GM19240 (cell line): ENCODE results near the gene TIFAB.

Source experiments
- DNase-seq: peaks from one replicate; pipeline ENCODE4 v3.0.0; 2011; ENCODE audit warnings: low spot score; ENCODE audit not compliant: insufficient read length

TIFAB gene

DNA sequence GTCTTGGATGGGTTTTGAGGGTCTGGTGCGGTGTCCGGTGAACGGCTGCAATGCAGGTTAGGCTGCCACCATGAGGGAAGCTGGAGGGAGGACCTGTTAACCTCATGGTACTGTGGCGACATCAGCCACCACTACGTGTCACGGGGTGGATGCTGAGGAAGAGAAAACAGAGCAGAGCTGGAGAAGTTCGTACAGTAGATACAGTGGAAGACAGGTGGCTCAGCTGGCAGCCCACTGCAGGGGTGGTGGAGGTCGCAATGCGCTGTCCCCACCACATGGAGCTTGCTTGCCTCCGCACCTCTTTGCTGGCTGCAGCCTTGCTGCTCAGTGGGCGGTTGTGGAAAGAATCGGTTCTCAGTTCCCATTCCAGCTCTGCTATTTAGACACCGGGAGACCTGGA is 7.8 kb downstream of the TIFAB start:
- no peak for DNase-seq

DNA sequence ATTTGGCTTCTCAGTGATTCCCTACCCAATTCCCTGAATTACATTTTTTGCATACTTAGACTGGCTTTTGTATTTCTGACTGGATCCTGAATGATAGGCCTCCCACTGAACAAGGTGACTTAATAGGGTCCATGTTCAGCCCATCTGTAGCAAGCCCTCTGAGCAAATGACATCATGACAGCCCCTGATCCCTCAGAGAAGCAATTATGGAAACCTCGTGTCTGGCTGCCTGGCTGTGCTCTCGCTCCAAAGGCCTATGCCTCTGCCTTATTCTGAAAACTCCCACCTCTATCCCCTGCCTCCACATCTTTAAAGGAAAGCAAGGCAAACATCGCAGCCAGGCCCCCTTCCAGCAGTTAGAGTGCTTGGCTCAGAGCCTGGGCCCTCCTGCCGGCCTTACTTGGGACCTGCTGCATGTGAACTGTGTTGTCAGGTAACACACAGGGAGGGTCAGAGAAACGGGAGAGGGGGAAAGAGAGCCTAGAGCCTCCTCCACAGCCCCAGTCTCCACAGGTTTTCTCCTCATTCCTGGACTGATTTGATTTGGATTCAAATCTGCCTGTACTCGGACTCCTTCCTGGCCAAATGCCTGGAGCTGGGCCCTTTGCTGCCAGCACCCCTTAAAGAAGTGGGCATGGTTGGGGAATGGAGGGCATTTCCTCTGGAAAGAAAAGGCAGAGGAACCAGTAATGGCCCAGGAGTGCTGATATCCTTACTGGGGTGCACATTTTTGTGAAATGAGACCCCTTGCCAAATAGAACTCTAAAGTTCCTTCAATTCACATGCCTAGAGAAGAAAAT is 8.8 kb downstream of the TIFAB start:
- DNase-seq, result no peak

DNA sequence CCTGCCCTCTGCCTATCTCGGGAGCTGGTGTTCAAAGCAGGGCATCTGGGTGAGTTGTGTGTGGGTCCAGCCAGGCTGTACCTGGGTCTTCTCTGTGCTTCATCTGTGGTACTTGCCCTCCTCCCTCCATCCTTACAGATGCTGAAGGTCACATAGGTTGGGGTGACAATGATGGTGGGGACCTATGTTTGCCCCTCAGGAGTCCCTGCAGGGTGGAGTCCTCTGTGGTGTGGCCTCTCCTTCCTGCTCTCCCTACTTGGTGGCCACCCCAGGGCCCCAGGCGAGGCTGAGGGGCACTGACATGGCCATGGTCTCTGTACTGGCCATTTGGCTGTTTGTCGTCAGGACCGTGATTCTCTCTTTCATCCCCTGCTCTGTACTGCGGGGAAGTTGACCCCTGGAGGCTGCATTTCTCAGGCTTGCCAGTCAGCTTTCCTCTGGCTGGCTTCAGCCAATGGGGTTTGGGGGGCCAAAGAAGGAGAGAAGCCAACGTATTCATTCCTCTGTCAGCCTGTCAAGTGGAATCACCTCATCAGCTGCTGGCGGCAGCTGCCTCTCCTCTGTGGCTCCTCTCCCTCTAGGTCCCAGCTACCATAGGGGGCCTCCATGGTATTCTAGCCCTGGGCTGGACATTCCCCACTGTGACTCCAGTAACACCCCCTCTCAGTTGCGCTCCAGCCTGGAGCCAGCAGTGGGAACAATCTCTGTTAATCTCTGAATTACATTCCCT is 9.6 kb downstream of the TIFAB start:
- no peak for DNase-seq

DNA sequence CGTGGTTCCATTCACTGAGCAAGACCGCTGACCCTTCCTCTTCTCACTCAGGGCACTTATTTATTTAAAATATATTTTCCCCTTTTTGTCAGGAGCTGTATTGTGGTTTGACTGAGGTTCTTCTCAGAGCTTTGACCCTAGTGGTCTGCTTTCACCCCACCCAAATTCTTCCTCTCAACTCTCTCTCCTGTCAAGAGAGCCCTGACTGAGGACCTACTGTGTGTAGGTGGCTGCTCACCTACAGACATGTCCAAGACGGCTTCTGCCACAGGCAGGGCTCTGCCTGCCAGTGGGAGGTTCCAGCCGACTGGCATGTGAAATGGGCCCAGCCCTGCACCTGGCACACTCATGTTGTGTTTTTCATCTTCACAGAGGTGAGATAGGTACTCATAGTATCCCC is 10.2 kb downstream of the TIFAB start:
- DNase-seq, result no peak

DNA sequence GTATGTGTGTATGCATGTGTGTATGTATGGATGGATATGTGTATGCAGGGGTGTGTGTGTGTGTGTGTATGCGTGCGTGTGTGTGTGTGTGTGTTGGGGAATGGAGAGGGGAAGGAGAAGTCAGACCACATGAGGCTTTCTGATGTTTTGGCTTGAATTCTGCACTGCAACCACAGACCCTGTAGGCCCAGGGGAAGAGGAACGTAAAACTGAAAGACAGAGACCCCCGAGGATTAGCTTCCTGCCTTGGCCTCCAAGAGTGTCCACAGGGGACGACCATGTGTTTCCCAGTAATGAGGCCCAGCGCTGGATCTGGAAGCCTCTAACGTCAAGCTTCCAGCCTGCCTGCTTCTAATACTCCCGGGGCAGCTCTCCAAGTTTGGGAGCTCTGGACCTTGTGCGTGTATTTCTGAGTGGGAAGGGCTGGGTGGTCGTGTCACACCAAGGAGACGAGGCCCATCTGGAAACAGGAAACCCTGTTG is 10.8 kb downstream of the TIFAB start:
- no peak for DNase-seq

DNA sequence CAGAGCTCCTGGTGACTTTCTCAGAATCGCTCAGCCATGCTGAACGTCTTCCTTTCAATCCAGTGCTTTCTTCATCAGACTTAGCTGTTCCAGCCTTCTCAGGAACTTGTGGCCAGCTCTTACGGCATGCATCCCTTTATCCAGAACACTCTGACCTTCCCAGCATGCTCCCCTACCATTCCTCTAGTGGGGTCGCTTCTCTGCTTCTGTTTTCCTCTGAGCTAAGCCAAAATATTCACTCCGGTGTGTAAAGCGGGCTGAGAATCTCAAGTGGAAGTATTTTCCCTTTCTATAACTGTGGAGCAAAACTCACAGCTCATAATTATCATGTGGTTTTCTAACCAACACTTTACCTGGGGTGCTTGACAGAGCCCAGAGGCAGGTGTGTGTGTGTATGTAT is 11.2 kb downstream of the TIFAB start:
- DNase-seq, result no peak

DNA sequence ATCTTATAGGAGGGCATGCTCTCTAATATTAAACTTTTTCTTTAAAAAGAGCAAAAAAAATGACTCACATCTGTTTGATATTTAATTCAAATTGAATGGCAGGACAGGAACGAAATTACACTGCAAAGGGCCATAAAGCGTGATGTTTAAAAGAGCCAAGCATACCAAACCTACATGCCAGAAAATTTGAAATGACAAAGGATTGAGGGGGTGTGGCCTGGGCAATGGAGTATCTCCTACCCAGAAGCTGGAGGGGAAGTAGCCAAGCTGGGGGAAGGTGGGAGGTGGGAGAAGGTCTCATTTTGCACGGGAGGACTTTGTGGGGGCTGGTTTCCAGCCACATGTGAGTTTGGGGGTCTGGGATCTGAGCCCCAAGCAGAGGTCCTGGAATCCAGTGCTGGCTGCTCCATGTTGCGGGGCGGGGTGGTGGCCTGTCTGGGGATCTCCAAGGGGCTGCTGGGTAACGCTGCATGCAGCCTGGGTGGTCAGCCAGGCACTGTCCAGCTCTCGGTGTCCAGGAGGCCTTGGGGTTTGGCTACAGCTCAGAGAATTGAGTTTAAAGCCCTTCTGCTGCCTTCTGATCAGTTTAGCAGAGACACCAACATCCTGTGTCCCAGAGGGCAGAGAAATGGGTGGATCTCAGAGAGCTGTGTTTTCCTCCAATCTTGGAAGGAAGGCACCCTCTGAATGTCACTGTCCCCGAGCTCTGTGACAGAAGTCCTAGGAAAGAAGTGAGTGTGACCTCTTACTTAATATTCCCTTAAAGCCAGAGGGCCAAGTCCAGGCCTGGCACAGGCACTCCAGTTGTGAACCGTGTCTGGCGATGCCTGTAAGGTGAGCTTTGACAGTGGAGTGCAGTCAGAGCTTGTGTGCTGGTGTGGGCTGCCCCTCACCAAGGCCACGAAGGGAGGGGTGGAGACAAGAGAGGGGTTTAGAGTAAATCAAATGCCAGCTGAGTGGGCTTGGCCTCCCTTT is 12.6 kb downstream of the TIFAB start:
- DNase-seq, result no peak

DNA sequence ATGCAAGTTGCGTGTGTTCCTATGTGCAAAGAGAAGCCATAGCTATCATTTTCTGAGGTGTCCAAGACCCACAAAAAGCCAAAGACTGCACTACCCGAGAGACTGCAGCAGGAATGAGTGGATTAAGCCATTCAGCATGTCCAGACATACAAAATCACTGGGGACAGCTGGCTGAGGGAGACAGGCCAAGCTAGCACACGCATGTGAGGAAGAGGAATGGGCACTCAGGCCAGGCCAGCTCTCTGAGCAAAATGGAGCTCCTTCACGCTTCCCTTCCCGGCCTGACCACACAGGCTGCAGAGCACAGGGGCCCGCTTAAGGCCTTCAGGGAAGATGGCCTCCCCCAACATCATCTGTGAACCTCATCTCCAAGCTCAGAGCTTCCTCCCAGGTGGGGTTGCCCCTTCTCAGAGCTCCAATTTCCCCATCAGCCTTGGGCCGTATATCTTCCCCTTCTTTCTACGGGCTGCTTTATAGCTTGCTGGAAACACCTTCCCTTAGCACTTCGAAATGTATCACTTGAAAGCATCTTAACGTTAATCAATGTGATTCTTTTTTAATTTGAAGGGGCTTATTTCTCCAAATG is 13.4 kb downstream of the TIFAB start:
- no peak for DNase-seq

DNA sequence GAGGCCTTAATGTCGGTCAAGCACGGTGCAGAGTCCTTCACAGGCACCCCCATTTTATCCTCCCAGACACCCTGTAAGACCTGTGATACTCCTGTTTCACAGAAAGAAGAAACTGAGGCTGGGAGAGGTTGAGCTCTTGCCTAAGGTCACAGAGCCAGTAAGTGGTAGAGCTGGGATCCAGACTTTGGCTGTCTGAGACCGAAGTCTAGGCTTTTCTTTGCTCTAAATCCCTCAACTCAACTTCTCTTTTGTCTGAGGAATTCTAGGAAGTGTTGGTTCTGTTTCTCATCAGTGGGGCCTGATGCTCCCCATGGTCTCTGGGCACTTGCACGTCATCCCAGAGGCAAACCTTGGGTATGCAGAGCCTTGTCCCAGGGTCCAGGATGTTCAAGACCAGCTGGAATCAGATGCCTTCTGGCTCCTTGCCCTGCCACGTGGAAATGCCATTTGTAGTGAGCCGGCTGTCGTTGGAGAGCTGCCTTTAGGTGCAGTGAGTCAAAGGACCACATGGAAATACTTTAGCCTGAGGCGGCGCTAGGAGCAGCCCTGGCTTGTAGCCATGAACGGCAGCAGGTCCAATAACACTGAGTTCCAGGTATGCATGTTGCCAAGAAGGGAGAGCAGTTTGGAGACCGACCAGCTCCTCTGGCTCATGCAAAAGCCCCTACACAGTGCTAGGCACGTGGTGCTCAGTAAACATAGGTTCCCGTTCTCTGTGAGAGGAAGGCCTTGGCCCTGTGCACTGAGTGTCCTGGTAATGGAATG is 14.2 kb downstream of the TIFAB start:
- no peak for DNase-seq

DNA sequence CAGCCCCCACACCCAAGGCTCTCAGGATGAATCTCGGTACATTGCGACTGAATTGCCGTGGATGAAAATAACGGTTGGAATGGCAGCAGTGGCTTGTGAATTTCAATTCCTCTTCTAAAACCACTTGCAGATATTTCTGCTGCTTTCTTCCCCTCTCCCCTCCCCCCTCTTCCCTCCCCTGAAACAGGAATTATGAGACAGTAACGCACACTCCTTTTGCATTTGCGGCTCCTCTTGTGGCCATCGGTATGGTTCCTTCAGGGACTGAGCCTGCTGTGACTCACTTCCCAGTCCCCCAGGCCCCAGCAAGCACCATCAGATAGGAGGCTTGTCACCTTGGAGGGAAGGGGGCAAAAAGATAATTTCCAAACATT is 14.7 kb downstream of the TIFAB start:
- no peak for DNase-seq

DNA sequence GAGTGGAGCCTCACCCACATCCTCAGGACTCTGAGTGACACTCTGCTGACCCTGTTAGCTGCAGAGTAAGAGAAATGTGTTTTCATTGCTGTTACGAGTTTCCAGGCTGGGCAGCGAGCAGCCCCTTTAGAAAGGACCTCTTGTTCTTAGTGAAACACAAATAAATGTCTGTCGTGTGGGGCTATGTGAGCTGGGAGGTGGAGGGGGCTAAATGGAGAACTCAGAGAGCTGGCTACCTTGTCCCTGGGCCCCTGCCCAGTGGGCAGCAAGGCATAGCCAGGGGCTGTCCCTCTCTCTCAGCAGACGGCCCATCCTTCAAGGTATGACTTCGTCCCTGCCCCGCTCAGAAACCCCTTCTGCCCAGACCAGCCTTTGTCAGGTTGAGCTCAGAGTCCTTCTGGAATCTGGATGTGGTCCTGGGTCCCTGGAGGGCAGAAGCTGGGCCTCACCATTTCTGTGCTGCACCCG is 15.2 kb downstream of the TIFAB start:
- no peak for DNase-seq

DNA sequence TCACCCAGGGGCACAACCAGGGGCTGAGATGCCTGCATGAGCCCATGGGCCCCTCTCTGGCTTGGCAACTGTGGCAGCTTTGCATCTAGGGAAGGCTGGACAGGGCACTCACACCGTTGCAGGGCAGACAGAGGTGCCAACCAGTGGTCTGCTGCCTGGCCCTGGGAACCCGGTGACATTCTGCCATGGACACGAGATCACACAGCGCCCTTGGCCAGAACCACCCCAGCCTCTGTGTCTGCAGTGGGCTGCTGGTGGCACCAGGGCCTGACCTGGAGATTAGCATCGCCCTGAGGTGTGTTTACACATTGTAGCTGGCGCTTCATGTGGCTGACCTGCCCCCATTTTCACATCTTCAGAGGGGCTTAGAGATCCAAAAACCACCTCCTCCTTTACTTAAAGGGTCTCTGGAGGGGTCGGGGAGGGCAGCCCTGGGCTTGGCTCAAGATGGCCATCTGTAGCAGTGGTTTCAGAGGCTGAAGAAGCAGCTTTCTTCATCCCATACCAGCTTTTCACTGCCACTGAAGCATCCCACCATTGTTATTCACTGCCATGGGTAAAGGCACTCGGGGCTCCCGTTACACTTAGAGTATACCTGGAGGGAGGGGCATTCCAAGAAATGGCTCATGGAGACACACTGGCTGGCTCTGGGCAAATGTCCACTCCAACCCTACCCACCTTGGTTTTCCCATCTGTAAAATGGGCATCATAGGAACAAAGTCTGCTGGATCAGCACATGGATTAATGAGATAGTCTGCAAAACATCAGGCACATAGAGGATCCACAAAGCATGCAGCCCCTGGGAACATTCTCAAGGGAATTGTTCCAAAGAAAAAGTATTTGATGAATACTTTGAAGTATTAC is 16.5 kb downstream of the TIFAB start:
- no peak for DNase-seq

DNA sequence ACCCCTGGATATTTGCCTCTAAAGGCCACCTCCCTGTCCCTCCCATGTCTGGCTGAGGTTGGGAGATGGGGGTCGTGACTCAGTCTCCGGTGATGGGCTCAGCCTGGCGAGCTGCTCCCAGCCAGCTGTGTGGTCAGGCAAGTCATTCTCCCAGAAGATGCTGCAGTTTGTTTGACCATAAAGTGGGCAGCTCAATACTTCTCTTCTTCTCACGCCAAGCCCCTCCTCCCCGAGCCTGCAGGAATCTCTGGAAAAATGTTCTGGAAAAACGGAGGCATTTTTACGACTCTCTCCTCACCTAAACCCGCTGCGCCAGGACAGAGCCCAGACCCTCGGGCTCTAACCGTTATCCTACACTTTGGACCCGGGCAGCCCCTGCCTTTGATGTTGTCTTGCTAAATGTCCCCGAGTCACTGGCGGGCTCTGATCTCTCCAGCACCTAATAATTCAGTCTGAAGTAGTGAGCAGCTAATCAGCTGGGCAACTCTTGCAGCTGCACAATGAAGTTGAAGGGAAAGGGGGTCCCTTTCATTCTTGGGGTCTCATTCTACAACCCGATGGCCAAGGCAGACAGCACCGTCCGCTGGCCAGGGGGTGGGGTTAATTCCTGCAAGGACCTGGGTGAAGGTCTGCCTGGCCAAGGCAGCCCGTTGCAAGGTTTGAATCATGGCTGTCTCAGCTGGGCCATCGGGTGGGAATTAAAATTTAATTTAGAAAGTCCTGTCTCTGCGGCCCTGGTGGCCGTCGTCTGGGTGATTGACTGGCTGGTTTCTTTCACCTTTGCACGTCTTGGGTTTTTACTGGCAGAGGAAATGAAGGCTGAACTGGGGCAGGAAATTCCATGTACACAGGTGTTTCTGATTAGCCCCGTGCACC is 17.3 kb downstream of the TIFAB start:
- DNase-seq, result no peak

DNA sequence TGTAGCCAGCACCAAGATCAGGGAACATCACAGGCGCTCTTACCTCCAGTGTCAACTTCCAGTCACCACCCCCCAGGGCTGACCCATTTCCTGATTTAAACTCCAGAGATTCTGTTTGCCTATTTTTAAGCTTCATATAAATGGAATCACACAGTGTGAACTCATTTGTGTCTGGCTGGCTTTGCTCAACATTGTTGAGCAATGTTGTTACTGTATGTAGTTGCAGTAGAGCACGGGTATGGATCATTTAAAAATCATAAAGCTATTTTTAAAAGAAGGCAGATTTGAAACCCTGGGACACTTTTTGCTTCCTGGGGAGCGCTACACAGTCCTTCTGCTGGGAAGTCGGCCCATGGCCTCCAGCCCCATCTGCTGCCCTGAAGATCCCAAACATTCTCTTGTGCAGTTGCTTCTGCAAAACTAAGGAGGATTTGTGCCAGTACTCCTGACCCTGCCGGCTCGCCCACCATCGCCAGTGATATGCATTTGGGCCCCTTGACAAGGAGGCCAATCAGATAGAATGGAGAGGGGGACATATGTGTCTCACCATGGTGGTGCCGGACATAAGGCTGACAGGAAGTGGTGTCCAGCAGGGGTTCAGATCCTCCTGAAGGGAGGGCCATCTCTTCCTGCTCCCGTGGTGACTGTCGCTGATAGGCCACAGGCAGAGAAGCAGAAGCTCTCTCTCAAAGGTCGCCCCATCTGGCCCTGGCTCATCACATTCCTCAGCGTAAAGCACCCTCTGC is 18.3 kb downstream of the TIFAB start:
- no peak for DNase-seq

DNA sequence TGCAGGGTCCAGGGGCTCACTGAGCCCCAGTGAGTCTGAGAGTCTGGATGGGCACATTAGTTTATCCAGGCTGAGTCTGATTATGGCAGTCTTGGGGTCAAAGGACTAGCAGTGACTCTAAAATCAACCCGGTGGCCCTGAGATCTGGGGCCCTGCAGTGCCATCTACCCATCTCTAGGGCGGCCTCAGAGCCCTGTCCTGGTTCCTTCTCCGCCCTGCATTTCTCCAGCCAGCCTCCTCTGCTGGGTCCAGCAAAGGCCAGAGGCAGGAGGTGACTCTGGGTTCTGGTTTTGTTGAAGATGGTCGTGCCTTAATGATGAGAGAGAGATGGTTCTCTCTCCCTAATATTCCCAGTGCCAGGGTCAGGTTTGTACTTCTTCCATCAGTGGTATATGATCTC is 20.0 kb downstream of the TIFAB start:
- DNase-seq, result no peak

DNA sequence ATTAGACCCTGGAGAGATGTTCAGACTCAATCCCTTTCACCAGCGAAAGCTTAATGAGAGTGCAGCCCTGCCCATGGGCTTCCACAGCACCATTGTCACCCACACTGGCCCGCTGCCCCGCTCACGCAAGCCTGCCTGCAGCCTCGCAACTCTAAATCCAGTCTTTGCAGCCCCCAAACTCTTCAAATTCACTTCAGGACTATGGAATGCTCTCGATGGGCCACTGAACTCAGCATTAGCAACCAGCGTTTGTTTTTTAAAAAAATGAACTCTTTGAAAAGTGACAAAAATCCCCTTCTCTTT is 22.1 kb downstream of the TIFAB start:
- no peak for DNase-seq

DNA sequence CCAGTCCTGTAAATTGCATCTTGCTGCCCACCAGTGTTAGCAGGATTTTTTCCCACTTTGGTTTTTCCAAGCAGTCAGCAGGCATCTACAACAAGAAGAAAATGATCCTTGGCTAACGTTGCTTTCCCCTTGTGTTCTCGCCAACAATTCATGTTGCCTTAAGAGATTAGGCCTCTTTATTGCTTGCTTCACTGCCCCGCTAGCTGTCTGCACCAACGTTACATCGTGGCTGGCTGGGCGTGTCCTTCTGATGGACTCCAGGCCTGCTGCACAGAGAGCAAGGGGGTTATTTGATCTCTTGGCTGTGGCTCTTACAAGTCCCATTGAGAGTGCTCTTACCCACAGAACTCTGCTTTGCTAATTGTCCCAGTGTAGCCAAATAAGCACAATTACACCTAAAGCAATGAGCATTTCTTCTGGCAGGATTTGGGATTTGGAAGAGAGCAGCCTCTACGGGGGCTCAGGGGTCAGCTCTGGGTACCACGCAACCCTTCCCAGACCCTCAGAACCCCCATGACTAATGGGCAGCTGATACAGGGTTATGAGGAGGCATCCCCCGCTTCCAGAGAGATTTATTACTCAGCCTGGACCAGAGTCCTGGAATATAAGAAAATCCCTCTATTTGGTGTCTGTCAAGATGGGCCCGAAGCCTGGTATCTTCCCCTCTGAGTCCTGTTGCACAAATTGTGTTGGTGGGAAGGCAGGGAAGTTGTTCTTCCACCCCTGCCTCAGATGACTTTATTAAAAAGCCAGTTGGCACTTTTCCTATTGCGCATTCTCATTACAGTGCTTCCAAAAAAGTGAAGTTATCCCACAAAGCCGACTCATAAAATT is 22.6 kb downstream of the TIFAB start:
- no peak for DNase-seq
